ENCODE measurements around the gene CLIC5.

- no peak for TF ChIP-seq EZH2 (IDR thresholded peaks at IDR 0.05; ENCODE audit: borderline replicate concordance, low read length)
- TF ChIP-seq CTCF (conservative IDR thresholded peaks at IDR 0.05 in 1 of 2, IDR thresholded peaks at IDR 0.05 in 1 of 2; ENCODE audit: extremely low read depth in 1 of 2, insufficient read depth in 1 of 2, low read depth in 1 of 2, low read length in 2 of 2) = no peak
Measured at GRCh38 chr6:45837541-45838200, 178.0 kb downstream of the CLIC5 start.
